Suppressor macrophage treated with lipopolysaccharide for 1 hour (primary cell): ENCODE data around the gene HNRNPDL.
A peak's percentile ranks its signal among the peaks of the same experiment; 100 is the strongest.
"Not testable (repeated sequence)": the region's sequence is repeated elsewhere in the genome, so short reads cannot be mapped to it uniquely, and the experiment has no call there.

Experiments used
- DNase-seq, 3 donors: peaks; one replicate each; pipeline ENCODE4 v3.0.0-alpha.2; 2020 to 2022

Gene HNRNPDL

DNA sequence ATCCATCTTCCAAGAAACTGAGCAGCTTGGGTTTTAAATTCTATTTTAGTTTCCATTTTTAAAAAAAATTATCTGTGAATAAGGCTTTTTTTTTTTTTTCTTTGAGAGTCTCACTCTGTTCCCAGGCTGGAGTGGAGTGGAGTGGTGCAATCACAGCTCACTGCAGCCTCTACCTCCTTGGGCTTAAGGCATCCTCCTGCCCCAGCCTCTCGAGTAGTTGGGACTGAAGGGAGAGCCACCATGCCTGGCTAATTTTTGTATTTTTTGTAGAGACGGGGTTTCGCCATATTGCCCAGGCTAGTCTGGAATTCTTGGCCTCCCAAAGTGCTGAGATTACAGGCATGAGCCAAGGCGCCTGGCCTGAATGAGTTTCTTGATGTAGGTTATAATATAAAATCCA, 1.6 kb upstream of the HNRNPDL start:
- DNase-seq = no peak

DNA sequence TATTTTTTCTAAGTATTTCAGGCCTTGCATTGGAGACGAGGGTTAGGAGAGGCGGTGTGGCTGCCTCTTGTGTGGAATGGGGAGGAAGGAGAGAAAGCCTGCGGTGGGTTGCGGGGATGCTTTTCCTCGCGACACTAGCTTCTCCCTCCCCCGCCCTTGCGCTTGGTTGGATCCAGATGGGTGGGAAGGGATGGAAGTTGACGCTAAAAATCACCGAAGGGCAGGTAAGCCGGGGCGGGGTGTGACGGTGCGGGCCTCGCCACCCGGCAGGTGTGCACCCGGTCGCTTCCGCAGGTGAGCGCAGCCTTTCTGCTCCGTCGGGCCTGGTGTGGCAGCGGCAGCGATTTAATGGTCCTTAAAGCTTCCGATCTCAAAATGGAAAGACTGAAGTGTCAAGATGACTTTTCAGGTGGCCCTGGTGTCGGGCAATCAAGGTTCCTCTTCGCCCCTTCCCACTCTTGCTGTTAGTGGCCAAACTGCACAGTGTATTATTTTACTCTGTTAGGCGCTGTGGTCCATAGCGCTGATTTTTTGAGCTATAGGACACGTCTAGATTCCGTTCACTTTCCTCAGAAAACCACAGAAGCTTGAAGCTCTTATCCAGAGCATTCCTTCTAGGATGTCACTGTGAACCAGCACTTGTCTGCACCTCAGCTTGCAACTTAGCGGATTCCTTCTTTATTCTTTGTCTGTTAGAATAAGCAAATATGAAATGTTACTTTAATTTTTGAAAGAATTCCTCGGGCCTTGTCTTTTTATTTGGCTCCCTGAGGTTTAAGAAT, 893 bp upstream of the HNRNPDL start:
- peak in 2 of 3 donors; percentile 8 to 12 for DNase-seq

DNA sequence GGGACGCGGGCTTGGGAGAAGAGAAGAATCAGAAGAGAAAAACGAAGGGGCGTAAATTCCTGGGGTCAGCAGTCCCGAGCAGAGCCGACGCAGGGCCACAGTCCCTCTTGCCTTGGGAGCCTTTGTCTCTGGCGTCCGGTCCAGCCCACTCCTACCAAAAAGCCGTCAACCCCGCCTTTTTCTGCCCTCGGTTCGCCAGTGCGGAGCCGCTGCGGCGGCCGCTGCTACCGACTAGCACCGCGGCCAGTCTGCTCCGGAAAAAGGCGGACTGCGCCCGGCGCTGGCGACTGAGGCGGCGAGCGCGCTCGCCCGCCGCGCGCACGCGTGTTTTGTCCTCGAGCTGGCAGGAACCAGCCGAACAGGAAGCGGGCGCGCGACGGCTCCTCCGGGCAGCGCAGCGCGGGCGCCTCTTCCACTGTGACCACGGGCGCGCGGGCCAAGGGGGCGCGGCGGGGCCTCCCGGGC, 502 bp downstream of the HNRNPDL start:
- no peak for DNase-seq

DNA sequence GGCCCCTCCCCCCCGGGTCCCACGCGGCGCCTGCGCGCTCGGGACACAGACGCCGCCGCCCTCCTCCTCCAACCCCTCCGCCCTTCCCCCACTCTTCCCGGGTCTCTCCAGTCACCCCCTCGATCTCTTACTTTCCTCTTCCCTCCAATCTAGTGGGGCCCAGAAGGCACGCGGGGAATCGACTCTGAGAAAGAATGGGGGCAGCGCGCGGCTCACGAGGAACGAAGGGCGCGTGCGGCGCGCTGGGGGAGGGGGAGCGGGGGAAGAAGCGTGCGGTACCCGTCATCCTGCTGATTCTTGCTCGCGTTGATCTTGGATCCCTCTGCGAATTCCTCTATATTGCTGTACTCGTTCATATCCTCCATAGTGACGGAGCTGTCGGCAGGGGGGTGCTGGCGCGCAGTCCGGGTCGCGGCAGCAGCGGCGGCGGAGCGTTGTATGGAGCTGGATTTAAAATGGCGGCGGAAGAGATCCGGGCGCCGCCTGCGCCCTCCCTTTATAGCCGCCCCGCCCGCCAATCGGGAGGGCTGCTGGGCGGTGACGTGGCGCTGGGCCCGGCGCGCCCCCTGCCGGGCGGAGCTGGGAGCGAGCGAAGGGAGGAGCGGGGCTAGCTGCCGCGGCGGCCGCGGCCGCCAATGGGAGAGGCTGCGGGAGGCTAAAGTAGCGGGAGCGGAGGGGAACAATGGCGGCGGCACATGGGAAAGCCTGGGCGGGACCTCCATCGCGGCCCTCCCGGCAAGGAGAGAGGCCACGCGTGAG, 1.1 kb downstream of the HNRNPDL start:
- peak; percentile 96 to 98 (median 98) for DNase-seq

DNA sequence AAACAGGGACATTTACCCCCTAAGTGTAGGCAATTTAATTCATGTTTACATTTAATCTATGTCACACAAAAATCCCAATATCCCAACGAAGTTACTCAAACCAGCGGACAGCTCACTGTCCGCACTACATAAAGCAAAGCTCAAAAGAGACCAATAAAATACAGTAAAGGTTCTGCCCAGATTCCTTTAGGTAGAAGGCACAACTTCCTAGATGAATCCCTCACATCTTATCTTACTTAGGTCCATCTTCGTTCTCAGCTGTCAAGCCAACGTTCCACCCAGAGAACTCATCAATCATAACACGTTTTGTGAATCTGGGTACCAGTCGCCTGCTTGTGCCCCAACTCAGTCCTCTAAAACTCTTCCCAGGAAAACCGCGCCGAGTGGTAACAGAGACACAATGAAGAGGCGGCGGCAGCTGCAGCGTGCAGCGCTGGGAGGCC, 1.7 kb downstream of the HNRNPDL start:
- DNase-seq = no peak

DNA sequence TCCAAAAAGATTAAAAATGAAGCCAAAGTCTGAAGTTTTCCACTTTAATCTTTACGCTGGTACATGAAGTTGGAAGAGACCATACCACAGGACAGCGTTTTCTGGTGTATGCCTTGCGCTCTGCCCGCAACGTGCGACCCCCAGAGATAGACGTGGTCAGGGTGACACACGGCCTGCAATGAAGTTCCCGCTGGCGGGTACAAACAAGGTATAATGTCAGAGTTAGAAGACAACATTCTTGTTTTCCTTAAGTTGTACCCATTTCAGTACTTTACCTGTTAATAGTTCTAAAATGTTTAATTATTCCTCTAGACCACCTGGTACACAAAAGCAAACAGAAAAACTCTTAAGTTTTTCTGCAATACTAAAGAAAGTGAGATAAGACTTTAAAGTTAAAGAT, 4.8 kb downstream of the HNRNPDL start:
- DNase-seq = no peak

DNA sequence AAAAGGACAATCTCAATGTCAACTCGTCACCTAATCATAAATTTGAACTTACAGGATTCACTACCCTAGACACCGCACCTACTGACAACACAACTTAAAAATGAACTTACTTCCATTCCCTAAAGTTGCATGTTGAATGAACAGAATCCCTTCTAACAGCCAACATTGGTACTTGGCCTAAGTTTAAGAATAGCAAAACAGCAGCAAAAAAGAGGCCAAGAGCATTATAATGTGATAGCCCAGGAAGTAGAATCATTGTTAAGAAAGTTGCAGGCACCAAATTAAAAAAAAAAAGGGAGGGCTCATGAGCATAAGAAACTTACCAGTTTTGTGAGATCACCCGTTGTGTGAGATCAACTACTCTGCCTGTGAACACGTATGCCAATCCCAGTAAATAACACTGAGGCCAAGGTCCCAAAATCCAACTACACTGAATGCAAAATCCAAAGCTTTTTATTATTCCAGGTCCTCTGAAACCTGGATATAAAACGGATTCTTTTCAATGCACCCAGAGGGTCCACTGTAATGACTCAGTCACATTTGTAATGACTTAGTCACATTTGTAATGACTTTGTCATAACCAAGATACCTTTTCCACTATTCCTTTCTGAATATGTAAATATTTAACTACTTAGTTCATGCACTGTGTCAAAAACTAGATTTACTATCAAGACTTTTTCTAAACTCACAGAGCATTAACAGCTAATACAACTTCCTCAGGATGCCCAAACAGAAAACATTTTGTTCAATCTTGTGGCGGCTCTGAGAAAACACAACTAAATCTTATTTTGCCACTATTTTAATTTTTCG, 6.8 kb downstream of the HNRNPDL start:
- DNase-seq = peak in 1 of 3 donors; percentile 5

DNA sequence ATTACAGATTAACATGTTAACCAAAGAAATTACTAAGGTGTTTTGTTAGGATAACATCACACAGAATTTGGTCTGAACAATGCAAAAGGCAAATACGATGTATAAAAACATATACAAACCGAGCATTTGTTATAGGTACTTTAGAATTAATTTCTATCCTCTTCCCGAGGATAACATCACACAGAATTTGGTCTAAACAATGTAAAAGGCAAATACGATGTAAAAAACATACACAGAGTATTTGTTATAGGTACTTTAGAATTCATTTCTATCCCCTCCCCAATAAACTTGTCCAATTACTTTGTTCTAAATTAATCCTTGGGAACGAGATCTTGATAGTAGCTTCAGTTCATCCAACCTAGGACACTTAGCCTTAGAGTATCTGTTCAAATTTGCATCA, 7.6 kb downstream of the HNRNPDL start:
- no peak for DNase-seq

DNA sequence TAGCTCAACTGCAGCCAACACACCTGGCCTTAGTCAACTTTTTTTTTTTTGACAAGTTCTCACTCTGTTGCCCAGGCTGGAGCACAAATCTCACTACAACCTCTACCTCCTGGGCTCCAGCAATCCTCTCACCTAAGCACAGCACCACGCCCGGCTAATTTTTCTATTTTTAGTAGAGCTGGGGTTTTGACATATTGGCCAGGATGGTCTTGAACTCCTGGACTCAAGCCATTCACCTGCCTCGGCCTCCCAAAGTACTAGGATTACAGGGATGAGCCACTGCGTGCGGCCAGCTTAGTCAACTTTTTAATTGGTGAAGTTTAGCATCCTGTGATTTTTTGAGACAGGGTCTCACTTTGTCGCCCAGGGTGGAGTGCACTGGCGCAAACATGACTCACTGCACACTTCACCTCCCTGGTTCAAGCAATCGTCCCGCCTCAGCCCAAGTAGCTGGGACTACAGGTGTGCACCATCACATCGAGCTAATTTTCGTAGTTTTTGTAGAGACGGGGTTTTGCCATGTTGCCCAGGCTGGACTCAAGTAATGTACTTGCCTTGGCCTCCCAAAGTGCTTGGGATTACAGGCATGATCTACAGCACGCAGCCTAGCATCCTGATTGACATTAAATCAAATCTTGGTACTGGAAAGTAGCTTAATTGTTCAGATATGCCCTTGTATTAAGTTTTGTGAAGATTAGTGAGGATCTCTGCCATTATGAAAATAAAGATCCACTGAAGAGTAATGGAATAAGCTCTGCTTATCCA, 8.3 kb downstream of the HNRNPDL start:
- DNase-seq = no peak

DNA sequence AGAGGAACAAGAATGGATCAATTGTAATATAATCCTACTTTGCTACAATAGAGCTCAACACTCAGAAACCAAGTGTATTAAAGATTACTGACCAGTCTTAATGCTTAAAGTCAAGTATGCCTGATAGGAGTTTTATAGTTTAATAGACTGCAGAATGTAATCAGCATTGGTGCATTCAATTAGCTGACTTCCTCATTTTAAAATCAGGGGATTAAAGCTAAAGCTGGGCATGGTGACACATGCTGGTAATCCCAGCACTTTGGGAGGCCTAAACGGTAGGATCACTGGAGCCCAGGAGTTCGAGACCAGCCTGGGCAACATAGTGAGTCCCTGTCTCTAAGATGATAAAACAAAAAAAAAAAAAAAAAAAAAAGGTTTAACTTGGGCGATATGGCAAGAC, 10.8 kb downstream of the HNRNPDL start:
- DNase-seq = peak in 2 of 3 donors; percentile 21 to 30

DNA sequence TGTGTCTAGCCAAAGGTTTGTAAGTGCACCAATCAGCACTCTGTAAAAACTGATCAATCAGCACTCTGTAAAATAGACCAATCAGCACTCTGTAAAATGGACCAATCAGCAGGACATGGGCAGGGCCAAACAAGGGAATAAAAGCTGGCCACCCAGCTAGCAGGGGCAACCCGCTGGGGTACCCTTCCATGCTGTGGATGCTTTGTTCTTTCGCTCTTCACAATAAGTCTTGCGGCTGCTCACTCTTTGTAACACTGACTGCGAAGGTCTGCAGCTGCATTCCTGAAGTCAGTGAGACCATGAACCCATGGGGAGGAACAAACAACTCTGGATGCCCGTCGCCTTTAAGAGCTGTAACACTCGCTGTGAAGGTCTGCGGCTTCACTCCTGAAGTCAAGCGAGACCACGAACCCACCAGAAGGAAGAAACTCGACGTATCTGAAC, 14.3 kb downstream of the HNRNPDL start:
- DNase-seq = no peak

DNA sequence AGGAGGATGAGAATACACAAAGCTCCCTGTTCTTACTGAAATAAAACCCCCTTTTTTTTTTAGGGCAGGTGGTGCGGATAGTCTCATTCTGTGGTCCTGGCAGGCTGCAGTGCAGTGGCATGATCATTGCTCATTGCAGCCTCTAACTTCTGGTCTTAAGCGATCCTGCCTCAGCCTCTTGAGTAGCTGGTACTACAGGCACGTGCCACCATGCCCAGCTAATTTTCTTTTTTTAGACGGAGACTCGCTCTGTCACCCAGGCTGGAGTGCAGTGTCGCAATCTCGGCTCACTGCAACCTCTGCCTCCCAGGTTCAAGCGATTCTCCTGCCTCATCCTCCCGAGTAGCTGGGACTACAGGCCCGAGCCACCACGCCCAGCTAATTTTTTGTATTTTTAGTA, 15.2 kb downstream of the HNRNPDL start:
- DNase-seq = not testable (repeated sequence)

DNA sequence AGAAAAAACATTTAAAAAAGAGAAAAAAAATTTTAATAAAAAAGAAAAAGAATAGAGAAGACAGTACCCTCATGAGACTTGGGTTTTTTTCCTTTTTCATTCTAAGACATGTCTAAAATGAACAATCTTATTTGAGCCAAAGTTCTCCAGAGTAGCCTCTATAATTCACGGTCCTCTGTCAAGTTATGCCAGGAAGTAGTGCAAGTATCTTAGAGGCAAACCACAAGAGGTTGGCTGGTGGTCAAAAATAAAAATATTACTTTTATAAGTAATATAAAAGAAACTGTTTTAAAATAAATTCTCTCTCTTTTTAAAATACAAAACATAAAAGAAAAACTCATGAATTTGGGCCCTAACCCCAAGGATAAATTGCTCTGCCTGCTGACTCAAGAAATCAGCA, 26.5 kb downstream of the HNRNPDL start:
- no peak for DNase-seq

DNA sequence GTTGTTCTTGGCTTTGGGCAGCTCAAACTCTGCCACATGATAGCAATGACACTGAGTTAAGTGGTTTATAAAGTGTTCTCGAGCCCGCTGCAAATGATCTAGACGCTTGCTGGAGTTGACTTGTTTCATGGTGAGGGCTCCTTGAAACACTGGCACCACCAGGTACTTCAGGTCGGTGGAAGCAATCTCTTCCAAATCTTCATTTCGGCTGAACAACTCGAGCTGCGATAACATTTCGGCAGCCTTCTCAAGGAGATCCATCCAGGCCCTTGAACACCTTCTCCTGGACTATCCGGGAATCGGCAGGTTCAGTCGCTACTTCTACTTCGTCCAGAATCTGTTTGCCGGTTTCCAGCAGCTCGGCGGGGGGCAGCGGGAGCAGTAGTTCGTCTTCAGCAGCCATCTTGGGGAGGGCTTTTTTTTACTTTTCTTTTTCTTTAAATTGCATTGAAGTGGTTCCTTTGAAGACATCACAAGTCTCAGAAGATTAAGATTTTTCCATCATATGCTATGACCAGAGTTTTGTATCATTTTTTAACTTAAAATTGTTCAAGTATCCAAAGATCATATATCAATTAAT, 28.0 kb downstream of the HNRNPDL start:
- DNase-seq = no peak

DNA sequence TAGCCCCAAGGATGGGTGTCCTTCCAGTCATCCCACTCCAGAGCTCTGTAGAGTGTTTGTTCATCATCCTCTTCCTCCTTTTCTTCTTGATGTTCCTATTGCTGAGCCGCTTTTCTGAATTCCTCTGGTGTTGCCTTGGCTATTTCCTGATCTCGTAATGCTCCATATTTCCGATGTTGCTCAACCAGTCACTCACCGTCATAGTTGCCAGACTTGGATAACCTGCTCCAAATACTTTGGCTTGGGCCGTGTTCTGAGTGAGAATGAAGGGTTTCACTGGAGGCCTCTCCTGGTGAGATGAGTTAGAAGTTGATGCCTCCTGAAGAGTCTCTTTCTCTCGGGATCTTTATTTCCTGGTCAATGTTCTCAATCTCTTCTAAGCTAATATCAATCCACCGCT, 28.7 kb downstream of the HNRNPDL start:
- no peak for DNase-seq

DNA sequence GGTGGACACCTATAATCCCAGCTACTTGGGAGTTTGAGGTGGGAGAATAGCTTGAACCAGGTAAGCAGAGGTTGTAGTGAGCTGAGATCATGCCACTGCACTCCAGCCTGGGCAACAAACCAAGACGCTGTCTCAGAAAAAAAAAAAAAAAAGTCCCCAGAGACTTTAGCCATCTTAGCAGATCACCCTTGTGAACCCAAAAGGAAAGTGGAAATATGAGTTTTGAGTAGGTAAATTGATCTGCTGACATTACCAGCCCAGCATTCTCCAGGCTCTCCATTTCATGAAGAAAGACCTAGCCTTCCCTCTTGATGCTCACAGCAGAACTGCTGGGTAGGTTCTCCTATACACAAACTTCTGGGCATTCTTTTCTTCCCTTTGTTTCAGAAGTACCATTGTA, 32.0 kb downstream of the HNRNPDL start:
- no peak for DNase-seq

DNA sequence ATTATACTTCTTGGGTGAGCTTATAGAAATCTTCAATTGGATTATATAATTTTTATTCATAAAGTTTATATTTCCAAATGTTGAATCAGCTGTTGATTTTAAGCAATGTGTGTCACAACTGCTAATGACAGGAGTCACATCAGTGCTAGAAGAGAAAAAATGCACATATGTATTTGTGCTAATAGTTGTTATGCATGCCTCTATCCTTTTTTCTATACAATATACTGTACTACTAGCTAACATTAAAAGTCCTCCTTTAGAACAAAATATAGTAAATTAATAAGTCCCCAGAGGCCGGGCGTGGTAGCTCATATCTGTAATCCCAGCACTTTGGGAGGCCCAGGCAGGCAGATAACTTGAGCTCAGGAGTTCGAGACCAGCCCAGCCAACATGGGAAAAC, 32.7 kb downstream of the HNRNPDL start:
- no peak for DNase-seq

DNA sequence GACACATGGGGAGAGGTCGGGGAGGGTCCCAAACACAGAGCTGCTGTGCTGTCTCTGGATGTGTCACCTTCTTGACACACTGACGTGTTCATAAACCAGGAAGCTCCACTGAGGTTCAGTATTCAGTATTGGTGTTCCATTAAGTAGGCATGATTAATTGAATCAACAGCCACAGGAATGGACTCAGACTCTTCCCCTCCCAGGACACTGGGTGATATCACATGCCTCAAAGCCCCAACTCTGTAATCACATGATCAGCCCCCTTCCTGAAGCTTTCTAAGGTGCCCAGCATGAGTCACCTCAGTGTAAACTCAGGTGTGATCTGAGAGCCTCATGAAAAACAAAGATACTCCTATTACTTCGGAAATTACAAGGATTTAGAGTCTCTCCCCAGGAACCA, 35.4 kb downstream of the HNRNPDL start:
- no peak for DNase-seq

DNA sequence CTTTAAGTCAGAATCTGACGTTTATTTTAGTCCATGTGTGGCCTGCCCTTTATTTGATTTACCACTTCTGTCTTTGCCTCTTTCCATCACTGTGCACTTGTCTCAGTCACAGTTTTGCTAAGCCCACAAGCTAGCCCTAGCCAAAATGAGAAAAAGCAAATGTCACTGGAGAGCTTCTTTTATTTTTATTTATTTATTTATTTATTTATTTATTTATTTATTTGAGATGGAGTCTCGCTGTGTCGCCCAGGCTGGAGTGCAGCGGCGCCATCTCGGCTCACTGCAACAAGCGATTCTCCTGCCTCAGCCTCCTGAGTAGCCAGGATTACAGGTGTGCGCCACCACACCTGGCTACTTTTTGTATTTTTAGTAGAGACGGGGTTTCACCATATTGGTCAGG, 40.2 kb downstream of the HNRNPDL start:
- not testable (repeated sequence) for DNase-seq

DNA sequence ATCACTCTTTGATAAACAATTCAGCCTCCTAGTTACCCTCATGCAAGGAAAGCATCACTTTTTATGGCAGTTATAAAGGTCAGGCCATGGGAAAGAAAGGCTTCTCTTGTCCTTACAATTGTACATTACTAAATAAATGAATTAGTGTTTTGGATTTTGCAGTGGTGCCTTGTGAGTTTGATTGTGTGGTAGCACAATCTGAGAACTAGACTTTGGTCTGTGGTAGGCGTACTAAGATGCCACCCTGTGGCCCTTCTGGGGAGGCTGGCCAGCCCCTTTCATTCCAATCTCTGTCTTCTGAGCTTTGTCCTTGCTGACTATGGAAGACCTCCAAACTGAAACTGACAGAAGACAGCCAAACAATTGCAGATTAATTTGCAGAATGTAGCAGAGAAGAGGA, 41.9 kb downstream of the HNRNPDL start:
- no peak for DNase-seq

DNA sequence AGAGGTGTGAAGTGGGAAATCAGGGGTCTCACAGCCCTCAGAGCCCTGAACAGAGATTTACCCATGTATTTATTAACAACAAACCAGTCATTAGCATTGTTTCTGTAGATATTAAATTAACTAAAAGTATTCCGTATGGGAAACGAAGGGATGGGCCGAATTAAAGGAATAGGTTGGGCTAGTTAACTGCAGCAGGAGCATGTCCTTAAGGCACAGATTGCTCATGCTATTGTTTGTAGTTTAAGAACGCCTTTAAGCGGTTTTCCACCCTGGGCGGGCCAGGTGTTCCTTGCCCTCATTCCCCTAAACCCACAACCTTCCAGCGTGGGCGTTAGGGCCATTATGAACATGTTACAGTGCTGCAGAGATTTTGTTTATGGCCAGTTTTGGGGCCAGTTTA, 44.0 kb downstream of the HNRNPDL start:
- not testable (repeated sequence) for DNase-seq

DNA sequence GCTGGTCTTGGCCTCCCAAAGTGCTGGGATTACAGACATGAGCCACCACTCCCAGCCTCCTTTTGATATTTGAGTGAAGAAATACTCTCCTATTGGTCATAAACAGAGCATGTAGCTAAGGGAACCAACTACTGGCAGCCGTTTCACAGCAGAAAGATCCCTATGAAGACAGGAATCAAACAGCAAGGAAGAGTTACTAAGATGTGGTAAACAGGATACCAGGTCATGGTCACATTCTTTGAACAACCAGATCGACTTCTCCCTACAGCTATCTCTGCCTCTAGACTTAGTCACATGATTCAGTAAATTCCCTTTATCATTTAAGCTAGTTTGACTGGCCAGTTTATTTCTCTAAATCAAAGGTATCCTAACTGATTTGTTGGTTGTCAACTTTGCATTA, 47.5 kb downstream of the HNRNPDL start:
- DNase-seq = peak; percentile 22 to 30 (median 22)
